Large intestine (tissue), 3 donors: ENCODE measurements around the gene SLC34A3. TPM values are rescaled to one million over a fixed set of nuclear protein-coding genes. Genes with fewer than 3 reads are reported as not detected.
A peak's percentile ranks its signal among the peaks of the same experiment; 100 is the strongest.
"Not testable (repeated sequence)": the region's sequence is repeated elsewhere in the genome, so short reads cannot be mapped to it uniquely, and the experiment has no call there.

Experiments used
- DNase-seq, 2 donors: peaks; one replicate each; pipeline versions ENCODE4 v3.0.0 to v3.0.0-alpha.2; 2013
- H3K27ac ChIP-seq: one replicate; pipeline ENCODE4 v1.5.1; 2013; ENCODE audit warnings: low read length
- H3K27me3 ChIP-seq: 2 replicates; pipeline ENCODE4 v1.6.1; 2013; ENCODE audit warnings: low read length; ENCODE audit not compliant: control insufficient read depth, insufficient read depth
- H3K36me3 ChIP-seq: 2 replicates; pipeline ENCODE4 v1.6.1; 2013; ENCODE audit warnings: low read length; ENCODE audit not compliant: control insufficient read depth, insufficient read depth
- H3K4me1 ChIP-seq: one replicate; pipeline ENCODE4 v1.6.1; 2013; ENCODE audit warnings: low read length; ENCODE audit not compliant: control insufficient read depth, insufficient read depth
- H3K4me3 ChIP-seq: one replicate; pipeline ENCODE4 v1.5.1; 2013; ENCODE audit warnings: low read length
- H3K9me3 ChIP-seq: one replicate; pipeline ENCODE4 v1.6.1; 2013; ENCODE audit warnings: mild to moderate bottlenecking, low read depth, low read length, moderate library complexity; ENCODE audit not compliant: control insufficient read depth
- WGBS: methylation state at CpG from one replicate; pipeline ENCODE4 v1.1.5; 2013; ENCODE audit warnings: low lambda C conversion rate; ENCODE audit not compliant: insufficient coverage; 5-methylcytosine and 5-hydroxymethylcytosine counted together
- polyA plus RNA-seq: library from polyadenylated mRNA; unstranded; fragments of 120-200 nt; gene quantifications from one replicate; pipeline ENCODE4 v1.2.1, GENCODE V29; 2013

SLC34A3 gene
- polyA plus RNA-seq, 1 donor = 36.9 TPM

- peak overlapping the region; percentile 95 for H3K27ac ChIP-seq
- H3K4me3 ChIP-seq = peak overlapping the region; percentile 80
- H3K27me3 ChIP-seq = no peaks in the 10 kb centered on the region
- H3K36me3 ChIP-seq = peaks cover 18% of the 10 kb centered on the region
- H3K4me1 ChIP-seq = peaks cover 56% of the 10 kb centered on the region
- peak; percentile 97 to 98 for DNase-seq
- WGBS = no CpG with 5 or more reads among the region's 31 CpGs
- H3K9me3 ChIP-seq = peaks cover 24% of the 10 kb centered on the region
Observed at GRCh38 chr9:137236238-137236935, 5.7 kb downstream of the SLC34A3 start.

GRCh38 chr9:137236936-137237421 is 6.3 kb downstream of the SLC34A3 start:
- no peak for DNase-seq
- no peaks in the 10 kb centered on the region for H3K27me3 ChIP-seq
- peaks cover 24% of the 10 kb centered on the region for H3K9me3 ChIP-seq
- H3K4me3 ChIP-seq = peak overlapping the region; percentile 60
- H3K36me3 ChIP-seq = peaks cover 15% of the 10 kb centered on the region
- peak overlapping the region; percentile 95 for H3K27ac ChIP-seq
- WGBS = no CpG with 5 or more reads among the region's 11 CpGs
- peaks cover 50% of the 10 kb centered on the region for H3K4me1 ChIP-seq

- peaks cover 15% of the 10 kb centered on the region for H3K9me3 ChIP-seq
- H3K27me3 ChIP-seq = no peaks in the 10 kb centered on the region
- peaks cover 47% of the 10 kb centered on the region for H3K4me1 ChIP-seq
- H3K4me3 ChIP-seq = peak overlapping the region; percentile 60
- H3K36me3 ChIP-seq = peaks cover 16% of the 10 kb centered on the region
- DNase-seq = peak; percentile 72 to 79
- no CpG with 5 or more reads among the region's 13 CpGs for WGBS
- peak overlapping the region; percentile 95 for H3K27ac ChIP-seq
Observed at GRCh38 chr9:137237759-137238726, 7.3 kb downstream of the SLC34A3 start.

- Histone ChIP-seq H3K36me3 (peaks cover 24% of the 10 kb centered on the region), H3K27ac (peak overlapping the region; percentile 96), H3K4me1 (peaks cover 61% of the 10 kb centered on the region), H3K4me3 (peak overlapping the region; percentile 67)
- H3K9me3 ChIP-seq, DNase-seq, H3K27me3 ChIP-seq: not testable (repeated sequence)
- no CpG with 5 or more reads among the region's 27 CpGs for WGBS
Observed at GRCh38 chr9:137239541-137240200, 9.0 kb downstream of the SLC34A3 start.

- Histone ChIP-seq H3K4me1 (peaks cover 60% of the 10 kb centered on the region), H3K36me3 (peaks cover 24% of the 10 kb centered on the region), H3K27ac (peak overlapping the region; percentile 96), H3K27me3 (no peaks in the 10 kb centered on the region), H3K4me3 (peak overlapping the region; percentile 67), H3K9me3 (peaks cover 7% of the 10 kb centered on the region)
- no CpG with 5 or more reads among the region's 58 CpGs for whole genome bisulfite sequencing
- peak; percentile 85 to 90 for DNase-seq
Observed at GRCh38 chr9:137240318-137240840, 9.7 kb downstream of the SLC34A3 start.

- Histone ChIP-seq H3K9me3 (peaks cover 2% of the 10 kb centered on the region), H3K27ac (peak within 1 kb of the TSS; percentile 96), H3K27me3 (no peaks in the 10 kb centered on the region), H3K36me3 (peaks cover 24% of the 10 kb centered on the region), H3K4me3 (peak within 1 kb of the TSS; percentile 81), H3K4me1 (peaks cover 58% of the 10 kb centered on the region)
- peak; percentile 100 for DNase-seq
- no CpG with 5 or more reads among the region's 67 CpGs for WGBS
Observed at GRCh38 chr9:137240841-137241489, 10.3 kb downstream of the SLC34A3 start, which contains the start of gene TUBB4B. Gene TUBB4B (plus strand): TSS chr9:137241287. CDS start chr9:137241361, 74 bp downstream.

- peak in 1 of 2 donors; percentile 72 for DNase-seq
- Histone ChIP-seq H3K9me3 (no peaks in the 10 kb centered on the region), H3K4me3 (peak overlapping the region; percentile 81), H3K27ac (peak overlapping the region; percentile 86), H3K36me3 (peaks cover 24% of the 10 kb centered on the region), H3K27me3 (no peaks in the 10 kb centered on the region), H3K4me1 (peaks cover 56% of the 10 kb centered on the region)
- no CpG with 5 or more reads among the region's 83 CpGs for WGBS
Observed at GRCh38 chr9:137241490-137242268, 11.0 kb downstream of the SLC34A3 start.

GRCh38 chr9:137242269-137243203 is 11.8 kb downstream of the SLC34A3 start:
- WGBS = no CpG with 5 or more reads among the region's 36 CpGs
- peaks cover 48% of the 10 kb centered on the region for H3K4me1 ChIP-seq
- no peaks in the 10 kb centered on the region for H3K9me3 ChIP-seq
- no peak for DNase-seq
- peaks cover 24% of the 10 kb centered on the region for H3K36me3 ChIP-seq
- H3K27ac ChIP-seq = peak overlapping the region; percentile 86
- H3K27me3 ChIP-seq = no peaks in the 10 kb centered on the region
- H3K4me3 ChIP-seq = peak overlapping the region; percentile 81
